ENCODE results near the gene TLE4.
"Not testable (repeated sequence)": the region's sequence is repeated elsewhere in the genome, so short reads cannot be mapped to it uniquely, and the experiment has no call there.

Gene TLE4

GRCh38 chr9:79736051-79736450 is 164.3 kb downstream of the TLE4 start:
- no peak for DNase-seq (ENCODE audit: low read depth)

- no peak for DNase-seq (ENCODE audit: low read depth)
Measured at GRCh38 chr9:79741381-79741780, 169.6 kb downstream of the TLE4 start.

DNA sequence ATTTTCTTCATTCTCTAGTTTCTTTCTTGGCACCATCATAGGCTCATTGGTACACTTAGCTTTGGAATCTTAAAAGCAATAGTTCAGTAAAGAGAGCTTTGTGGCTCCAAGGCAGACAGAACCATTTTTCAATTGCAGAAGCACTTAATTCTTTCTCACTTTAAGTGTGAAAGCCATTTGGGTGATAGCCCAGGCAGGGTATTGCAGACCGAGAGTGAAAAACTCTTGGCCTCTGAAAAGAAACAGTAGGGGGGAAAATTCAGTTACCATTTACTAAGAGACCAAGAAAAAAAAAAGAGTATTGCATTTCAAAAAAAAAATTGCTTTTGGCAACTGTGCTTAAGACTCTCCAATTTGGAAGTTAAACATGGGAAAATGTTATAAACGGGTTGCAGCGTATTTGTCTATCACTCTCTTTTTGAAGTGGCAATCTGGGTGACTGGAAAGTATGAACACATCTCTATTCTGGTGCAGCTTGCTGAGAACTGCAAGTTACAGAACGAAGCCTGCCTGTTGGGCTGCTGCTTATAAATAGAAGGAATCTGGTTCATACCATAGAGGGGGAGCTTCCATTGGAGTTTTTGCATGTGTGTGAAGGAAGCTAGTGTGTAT is 170.5 kb downstream of the TLE4 start:
- DNase-seq (ENCODE audit: low read depth): no peak

GRCh38 chr9:79744521-79744920 is 172.8 kb downstream of the TLE4 start:
- no peak for DNase-seq (ENCODE audit: low read depth)

DNA sequence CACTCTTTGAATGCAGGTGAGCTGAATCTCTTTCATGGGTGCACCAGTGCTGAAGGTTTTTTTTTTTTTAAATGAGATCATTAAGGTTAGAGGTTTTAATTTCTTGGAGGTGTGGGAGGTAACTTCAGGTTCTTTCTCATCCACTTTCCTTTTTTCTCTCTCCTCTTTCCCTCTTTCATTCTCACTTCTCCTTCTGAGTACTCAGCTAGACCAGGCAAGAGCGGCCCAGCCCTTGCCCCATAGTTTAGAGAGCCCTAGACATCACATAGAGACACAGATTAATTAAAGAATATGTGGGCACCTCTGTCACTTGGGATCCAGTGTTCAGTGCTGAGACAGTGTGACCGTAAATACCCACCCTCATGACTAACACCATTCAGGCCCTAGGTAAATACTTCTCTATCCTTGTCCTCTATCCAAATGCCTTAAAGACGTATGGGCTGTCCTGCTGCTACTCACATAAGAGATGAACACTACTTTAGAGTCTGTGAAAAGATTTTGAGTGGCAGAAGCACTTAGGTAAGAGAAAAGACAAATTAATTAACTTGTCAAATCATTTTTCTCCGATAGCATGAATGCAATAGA is 174.1 kb downstream of the TLE4 start:
- no peak for DNase-seq (ENCODE audit: low read depth)

DNA sequence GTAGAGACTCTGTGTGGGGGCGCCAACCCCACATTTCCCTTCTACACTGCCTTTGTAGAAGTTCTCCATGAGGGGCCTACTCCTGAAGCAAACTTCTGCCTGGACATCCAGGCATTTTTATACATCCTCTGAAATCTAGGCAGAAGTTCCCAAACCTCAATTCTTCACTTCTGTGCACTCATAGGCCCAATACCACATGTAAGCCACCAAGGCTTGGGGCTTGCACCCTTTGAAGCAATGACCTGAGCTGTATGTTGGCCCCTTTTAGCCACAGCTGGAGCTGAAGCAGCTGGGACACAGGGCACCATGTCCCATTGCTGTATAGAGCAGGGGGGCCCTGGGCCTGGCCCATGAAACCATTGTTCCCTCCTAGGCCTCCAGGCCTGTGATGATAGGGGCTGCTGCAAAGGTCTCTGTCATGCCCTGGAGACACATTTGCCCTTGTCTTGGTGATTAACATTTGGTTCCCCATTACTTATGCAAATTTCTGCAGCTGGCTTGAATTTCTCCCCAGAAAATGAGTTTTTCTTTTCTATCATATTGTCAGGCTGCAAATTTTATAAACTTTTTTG is 180.2 kb downstream of the TLE4 start:
- not testable (repeated sequence) for DNase-seq (ENCODE audit: low read depth)

- DNase-seq (ENCODE audit: low read depth): no peak
Measured at GRCh38 chr9:79756414-79756813, 184.6 kb downstream of the TLE4 start.

- no peak for DNase-seq (ENCODE audit: low read depth)
Measured at GRCh38 chr9:79757074-79757473, 185.3 kb downstream of the TLE4 start.

GRCh38 chr9:79757881-79758669 is 186.3 kb downstream of the TLE4 start:
- no peak for DNase-seq (ENCODE audit: low read depth)

GRCh38 chr9:79759460-79759859 is 187.7 kb downstream of the TLE4 start:
- no peak for DNase-seq (ENCODE audit: low read depth)

DNA sequence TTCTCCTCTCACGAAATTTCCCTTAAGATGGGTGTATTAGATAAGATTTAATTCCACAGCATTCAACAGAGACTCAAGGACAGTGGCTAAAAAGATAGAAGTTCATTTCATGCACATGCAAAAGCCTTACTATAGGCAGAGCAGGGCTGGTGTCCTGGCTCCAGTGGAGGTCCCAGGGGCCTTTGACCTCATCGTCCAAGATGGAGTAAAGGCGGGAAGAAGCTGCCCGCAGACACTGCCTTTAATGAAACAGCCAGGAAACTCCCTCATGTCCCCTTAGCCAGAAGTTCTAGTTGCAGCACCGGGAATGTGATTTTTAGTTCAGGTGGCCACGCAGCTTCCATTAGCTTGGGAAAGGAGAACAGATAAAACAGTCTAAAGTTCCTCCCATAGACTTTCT is 190.3 kb downstream of the TLE4 start:
- DNase-seq (ENCODE audit: low read depth): no peak

GRCh38 chr9:79763671-79764285 is 192.0 kb downstream of the TLE4 start:
- no peak for DNase-seq (ENCODE audit: low read depth)

- DNase-seq (ENCODE audit: low read depth): no peak
Measured at GRCh38 chr9:79764374-79764773, 192.6 kb downstream of the TLE4 start.

DNA sequence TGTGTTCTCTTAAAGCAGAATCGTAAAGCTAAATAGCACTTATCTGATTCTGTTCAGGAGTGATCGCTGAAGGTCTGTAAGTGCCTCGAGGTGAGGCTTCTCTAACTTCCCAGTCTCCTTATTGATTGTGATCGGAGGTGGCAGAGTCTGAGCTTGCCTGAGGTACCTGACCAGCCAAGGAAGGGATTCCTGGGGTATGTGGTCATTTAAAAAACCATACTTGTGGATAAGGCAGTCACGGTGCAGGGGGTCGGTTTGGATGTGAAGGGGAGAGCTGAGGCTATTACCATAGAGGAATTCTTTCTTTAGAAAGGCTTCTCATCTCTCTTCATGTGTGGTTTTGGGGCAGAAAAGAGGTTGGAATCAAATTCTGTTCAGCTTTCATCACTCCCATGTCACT is 193.7 kb downstream of the TLE4 start:
- no peak for DNase-seq (ENCODE audit: low read depth)

GRCh38 chr9:79766091-79766490 is 194.3 kb downstream of the TLE4 start:
- no peak for DNase-seq (ENCODE audit: low read depth)

- DNase-seq (ENCODE audit: low read depth): no peak
Measured at GRCh38 chr9:79768194-79768593, 196.4 kb downstream of the TLE4 start.

DNA sequence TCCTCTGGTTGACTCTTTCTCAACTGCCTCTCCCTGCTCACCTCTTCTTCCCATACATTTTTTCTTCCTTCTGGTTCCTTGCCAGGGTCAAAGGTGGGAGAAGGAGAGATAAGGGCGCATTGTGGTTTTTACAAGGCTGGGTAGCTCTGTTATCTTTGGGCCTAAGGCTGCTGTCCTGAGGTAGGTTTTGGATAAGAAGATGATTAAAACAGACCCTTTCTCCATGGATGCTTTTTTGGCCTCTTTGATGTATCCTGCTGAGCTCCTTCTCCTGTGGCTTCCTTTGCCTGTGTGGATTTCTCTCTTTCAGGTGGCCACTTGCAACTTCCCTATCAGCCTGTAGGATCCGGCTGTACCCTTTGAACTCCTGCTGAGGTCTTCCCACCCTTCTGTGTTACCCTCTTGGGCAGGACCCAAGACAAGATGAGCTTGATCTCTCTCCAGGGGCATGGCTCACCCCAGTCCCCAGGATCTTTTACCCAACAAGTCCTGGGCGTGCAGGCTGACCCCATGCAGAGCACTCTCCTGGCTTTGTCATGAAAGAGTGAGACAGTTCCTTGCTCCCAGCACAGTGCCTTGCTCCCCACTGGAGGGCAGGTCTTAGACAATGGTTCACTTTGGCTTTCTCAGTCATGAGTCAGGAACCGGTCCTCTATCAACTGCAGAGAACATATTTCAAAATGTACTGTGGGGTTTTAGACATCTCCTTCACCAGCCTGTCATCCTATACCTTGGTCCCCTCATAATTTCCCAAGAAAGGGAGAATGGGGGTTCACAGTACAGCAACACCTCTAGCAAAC is 197.9 kb downstream of the TLE4 start:
- DNase-seq (ENCODE audit: low read depth): no peak

GRCh38 chr9:79774356-79774755 is 202.6 kb downstream of the TLE4 start:
- no peak for DNase-seq (ENCODE audit: low read depth)
